Esophagus mucosa (tissue), 1 donor: ENCODE data around the gene TP53TG5. TPM values are rescaled to one million over a fixed set of nuclear protein-coding genes. Genes with fewer than 3 reads are reported as not detected.

ENCODE experiments used
- ATAC-seq: fragments of 200-7000 bp; cut with Tn5 transposase; one replicate; pipeline ENCODE4 v1.9.1; 2020
- total RNA-seq: library from RNA; stranded (reverse); gene quantifications from one replicate; pipeline ENCODE4 v1.2.4, GENCODE V29; 2023
- donor health status: DM: yes; HTN: yes; CAD: no.

TP53TG5 gene
- 0.36 TPM for total RNA-seq

DNA sequence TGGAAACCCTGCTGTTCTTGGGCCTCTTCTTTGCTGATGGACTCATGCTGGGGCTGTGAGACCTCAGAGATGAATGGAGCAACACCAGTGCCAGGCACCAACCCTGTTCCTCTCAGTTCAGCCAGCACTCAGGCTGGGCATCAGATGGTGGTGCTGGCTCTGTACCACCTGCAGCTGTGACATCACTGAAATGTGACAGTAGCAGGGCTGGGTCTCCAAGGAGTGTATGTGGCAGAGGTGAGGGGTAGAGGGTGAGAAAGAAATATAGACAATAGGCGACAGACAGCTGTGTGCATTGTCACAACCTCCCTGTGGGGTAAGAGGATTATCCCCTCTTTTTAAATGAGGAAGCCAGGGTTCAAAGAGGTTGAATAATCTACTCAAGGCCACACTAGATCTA, at the start of gene TP53TG5:
TSS of gene TP53TG5 (minus strand) at position 135 of the 400 bp plus-strand sequence. CDS start at position 46, 89 bp downstream.
- no peak for ATAC-seq

DNA sequence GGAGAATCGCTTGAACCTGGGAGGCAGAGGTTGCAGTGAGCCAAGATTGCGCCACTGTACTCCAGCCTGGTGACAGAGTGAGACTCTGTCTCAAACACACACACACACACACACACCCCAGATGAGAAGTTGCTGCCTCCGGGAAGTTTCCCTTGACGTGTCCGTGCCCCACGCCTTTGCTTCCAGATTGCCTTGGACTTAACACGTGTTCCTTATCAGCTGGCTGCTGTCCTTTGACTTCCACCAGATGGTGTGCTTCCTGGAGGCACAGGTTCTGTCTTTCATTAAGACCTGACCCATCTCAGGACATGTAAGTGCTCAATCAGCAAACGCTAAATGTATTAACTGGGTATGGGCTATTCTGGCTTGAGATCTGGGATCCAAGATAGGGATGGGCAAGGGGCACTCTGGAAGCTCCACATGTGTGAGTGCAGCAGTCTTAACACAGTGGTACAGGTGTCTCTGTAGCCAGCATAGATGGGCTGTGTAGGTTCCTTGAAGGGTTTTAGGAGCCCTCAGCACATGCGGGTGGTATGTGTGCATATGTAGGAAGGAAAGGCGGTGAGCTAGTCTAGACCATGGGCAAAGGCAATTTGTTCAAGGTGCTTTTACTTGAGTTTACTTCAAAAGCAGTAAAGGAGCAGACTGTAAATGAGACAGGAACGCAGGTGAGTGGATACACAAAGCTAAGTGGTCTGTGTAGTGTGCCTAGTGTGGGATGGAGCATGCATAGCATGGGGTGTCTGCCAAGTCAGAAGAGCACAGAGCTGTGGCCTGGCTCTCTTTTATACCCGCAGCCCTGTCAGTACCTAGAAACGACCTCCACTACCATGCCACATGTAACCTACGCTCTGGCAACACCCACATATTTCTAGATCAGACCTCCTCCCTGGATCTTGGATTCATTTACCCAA, 49.4 kb upstream of the TP53TG5 start:
- no peak for ATAC-seq

DNA sequence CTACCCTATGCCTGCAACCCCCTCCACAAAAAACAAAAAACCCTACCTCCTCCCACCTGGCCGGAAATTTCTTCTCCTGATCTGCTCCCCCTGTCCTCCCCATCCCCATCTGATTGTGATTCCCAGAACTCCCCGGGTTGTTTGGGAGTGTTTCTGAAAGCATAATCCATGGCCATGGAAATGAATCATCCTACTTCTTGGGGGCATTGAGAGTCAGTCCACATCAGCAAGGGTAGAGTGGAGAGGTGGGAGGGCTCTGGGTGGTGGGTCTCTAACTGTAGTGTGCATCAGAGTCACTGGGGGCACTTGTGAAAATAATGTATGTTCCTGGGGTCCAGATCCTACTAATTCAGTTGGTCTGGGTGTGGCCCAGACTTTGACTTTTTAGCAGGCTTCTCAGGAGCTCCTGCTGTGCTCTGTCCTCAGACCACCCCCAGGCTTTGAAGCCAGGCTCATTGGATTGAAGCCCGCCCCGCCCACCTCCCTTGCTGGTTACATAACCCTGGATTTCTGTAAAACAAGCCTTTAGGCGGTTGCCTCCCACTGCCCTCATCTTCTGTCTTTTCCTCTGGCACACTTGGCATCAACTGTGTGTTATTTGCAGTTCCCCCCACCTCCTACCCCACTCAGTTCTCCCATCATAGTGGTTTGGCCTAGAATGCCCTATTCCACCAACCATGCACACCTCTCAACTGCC, 48.3 kb upstream of the TP53TG5 start:
- ATAC-seq: no peak

DNA sequence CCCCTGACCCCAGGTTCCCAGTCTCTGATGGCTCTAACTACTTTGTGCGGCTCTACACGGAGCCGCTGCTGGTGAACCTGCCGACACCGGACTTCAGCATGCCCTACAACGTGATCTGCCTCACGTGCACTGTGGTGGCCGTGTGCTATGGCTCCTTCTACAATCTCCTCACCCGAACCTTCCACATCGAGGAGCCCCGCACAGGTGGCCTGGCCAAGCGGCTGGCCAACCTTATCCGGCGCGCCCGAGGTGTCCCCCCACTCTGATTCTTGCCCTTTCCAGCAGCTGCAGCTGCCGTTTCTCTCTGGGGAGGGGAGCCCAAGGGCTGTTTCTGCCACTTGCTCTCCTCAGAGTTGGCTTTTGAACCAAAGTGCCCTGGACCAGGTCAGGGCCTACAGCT, 47.4 kb upstream of the TP53TG5 start:
- ATAC-seq: no peak

DNA sequence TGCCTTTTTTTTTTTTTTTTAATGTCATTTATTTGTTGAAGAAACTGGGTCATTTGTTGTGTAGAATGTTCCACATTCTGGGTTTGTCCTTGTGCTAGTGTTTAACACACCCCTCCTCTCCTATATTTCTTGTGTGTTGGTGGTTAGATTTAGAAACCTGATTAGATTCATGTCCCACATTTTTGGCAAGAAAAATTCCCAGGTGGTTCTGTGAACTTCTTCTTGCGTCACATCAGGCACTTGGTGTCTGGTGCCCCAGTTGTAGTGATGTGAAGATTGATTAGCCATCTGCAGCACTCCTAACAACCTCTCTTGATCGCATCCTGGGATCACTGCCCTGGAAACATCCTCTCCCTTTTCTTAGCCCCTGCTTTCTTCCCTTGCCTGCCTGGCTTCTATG, 45.6 kb upstream of the TP53TG5 start:
- ATAC-seq: no peak

GRCh38 chr20:45420125-45420524, 42.0 kb upstream of the TP53TG5 start:
- ATAC-seq: no peak

GRCh38 chr20:45419188-45420091, 41.3 kb upstream of the TP53TG5 start:
- ATAC-seq: peak; percentile 85

- ATAC-seq: no peak
Measured at GRCh38 chr20:45416917-45417316, 38.8 kb upstream of the TP53TG5 start.

GRCh38 chr20:45415822-45416637, 37.9 kb upstream of the TP53TG5 start, which contains the start of gene PIGT:
Gene PIGT, plus strand, starts transcription at chr20:45416141. Its CDS starts 16 bp downstream, at chr20:45416157.
- peak; percentile 77 for ATAC-seq

- no peak for ATAC-seq
Measured at GRCh38 chr20:45413479-45413878, 35.4 kb upstream of the TP53TG5 start.

GRCh38 chr20:45412653-45413052, 34.5 kb upstream of the TP53TG5 start:
- ATAC-seq: no peak

DNA sequence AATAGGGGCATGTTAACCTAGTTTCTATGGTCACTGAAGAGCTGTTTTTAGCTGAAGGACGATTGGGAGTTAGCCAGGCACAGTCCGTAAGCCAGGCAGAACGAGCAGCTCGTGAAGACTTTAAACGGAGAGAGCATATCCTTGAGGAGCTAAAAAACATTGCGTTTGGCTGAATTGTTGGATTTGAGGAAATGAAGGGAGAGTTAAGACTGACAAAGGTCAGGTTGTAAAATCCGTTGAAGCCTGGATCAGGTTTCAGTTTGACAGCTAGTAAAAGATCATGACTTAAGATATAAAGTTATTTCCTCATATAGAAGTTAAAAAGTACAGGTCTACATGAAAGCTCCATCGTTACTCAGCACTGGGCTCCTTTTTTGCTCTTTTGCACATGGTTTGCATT, 32.8 kb upstream of the TP53TG5 start:
- ATAC-seq: no peak

GRCh38 chr20:45409521-45410272, 31.6 kb upstream of the TP53TG5 start:
- ATAC-seq: no peak

- no peak for ATAC-seq
Measured at GRCh38 chr20:45408646-45409213, 30.6 kb upstream of the TP53TG5 start.

DNA sequence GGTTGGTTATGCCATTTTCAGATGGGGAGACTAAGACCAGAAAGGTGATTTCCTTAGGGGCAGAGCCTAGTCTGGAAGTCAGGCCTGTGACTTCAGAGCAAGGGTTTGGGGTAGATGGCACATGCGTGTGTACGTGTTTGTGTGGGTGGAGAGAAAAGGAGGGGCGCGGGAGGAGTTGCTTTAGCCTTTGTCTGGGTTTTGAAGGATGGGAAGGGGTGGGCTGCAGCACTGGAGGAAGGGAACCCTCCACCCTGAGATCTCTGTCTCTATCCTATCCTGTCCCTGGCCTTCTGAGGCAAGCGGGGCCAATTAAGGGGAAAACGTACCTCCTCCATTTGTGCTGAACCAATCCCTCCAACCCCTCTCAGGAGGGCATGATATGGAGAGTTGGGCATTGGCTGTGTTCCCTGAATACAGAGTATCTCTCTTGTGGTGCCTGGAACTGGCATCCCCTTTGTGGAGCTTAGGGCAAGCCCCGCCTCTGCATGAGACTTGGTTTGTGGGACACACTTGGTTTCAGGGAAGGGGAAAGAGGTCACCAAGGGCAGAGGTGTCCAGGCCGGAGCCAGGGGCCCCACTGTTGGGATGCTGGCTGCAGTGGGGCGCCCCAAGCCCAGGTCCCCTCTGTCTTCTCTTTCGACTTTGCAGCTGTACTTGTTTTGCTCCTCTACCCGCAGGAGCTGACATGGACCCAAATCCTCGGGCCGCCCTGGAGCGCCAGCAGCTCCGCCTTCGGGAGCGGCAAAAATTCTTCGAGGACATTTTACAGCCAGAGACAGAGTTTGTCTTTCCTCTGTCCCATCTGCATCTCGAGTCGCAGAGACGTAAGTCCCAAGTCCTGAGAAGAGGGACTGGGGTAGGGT, 29.9 kb upstream of the TP53TG5 start, which contains the start of gene DBNDD2:
TSS of gene DBNDD2 (plus strand) at position 507 of the 863 bp plus-strand sequence. CDS start at position 686, 179 bp downstream.
- no peak for ATAC-seq

GRCh38 chr20:45407067-45407745, 29.1 kb upstream of the TP53TG5 start:
- peak; percentile 50 for ATAC-seq

- peak; percentile 65 for ATAC-seq
Measured at GRCh38 chr20:45406260-45407066, 28.3 kb upstream of the TP53TG5 start.
